SH-SY5Y (cell line): Measurements from ENCODE around the gene ZNRD2.

Source experiments
- GATA2 ChIP-seq: IDR thresholded peaks from 2 replicates; pipeline ENCODE4 v1.6.1; 2011; ENCODE audit warnings: mild to moderate bottlenecking, low read depth, low read length
- GATA3 ChIP-seq: IDR thresholded peaks from 2 replicates; pipeline ENCODE4 v1.6.1; 2011; ENCODE audit warnings: low read depth, mild to moderate bottlenecking, low read length, moderate library complexity

DNA sequence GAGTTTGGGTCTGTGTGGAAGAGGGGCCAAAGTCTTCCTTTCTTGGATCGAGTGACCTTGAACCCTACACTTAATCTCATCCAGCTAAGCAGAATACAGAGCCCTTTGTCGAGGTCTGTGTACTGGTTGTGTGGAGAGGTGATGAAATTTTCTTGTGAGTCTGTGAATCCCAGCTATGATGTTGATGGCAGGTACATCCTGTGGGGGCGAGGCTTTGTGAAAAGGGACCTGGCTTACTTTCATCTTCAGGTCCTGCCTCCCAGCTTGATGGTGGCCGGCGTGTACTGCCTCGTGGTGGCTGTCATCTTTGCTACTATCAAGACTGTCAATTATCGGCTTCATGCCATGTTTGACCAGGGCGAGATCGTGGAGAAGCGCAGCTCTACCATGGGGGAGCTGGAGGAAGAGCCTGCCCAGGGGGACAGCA lies 46.3 kb downstream of the ZNRD2 start:
- no peak for TF ChIP-seq GATA2
- no peak for TF ChIP-seq GATA3
